H9 (cell line): ENCODE data around the gene NDE1. TPM values are rescaled to one million over a fixed set of nuclear protein-coding genes. Genes with fewer than 3 reads are reported as not detected.

ENCODE experiments used
- DNase-seq: peaks from one replicate; pipeline ENCODE4 v3.0.0-alpha.2; 2017
- H2AFZ ChIP-seq: one replicate; pipeline ENCODE4 v1.6.1; 2013; ENCODE audit warnings: mild to moderate bottlenecking, low read length, control low read depth, moderate library complexity
- H2AK5ac ChIP-seq: 2 replicates; pipeline ENCODE4 v1.6.1; 2013; ENCODE audit warnings: low read length, control low read depth, mixed read lengths; ENCODE audit not compliant: insufficient read length
- H2BK120ac ChIP-seq: one replicate; pipeline ENCODE4 v1.6.1; 2013; ENCODE audit warnings: low read depth, mild to moderate bottlenecking, low read length, control low read depth, inconsistent platforms; ENCODE audit not compliant: poor library complexity, severe bottlenecking
- H2BK12ac ChIP-seq: 2 replicates; pipeline ENCODE4 v1.6.1; 2013; ENCODE audit warnings: low read length, control low read depth, mixed read lengths, low read depth; ENCODE audit not compliant: insufficient read length
- H2BK15ac ChIP-seq: 2 replicates; pipeline ENCODE4 v1.6.1; 2013; ENCODE audit warnings: low read depth, low read length, control low read depth
- H2BK20ac ChIP-seq: one replicate; pipeline ENCODE4 v1.6.1; 2013; ENCODE audit warnings: low read depth, mild to moderate bottlenecking, low read length, control low read depth, inconsistent platforms; ENCODE audit not compliant: poor library complexity, severe bottlenecking
- H2BK5ac ChIP-seq: 2 replicates; pipeline ENCODE4 v1.6.1; 2013; ENCODE audit warnings: low read length, control low read depth, mixed read lengths; ENCODE audit not compliant: insufficient read length
- H3K14ac ChIP-seq: 2 replicates; pipeline ENCODE4 v1.6.1; 2013; ENCODE audit warnings: low read length, control low read depth; ENCODE audit not compliant: insufficient read depth
- H3K18ac ChIP-seq: 2 replicates; pipeline ENCODE4 v1.6.1; 2013; ENCODE audit warnings: low read depth, mild to moderate bottlenecking, mixed read lengths, low read length, control low read depth; ENCODE audit not compliant: insufficient read length
- H3K23ac ChIP-seq: 2 replicates; pipeline ENCODE4 v1.6.1; 2013; ENCODE audit warnings: low read length, control low read depth, mixed read lengths, low read depth; ENCODE audit not compliant: insufficient read length
- H3K23me2 ChIP-seq: 2 replicates; pipeline ENCODE4 v1.6.1; 2013; ENCODE audit warnings: low read depth, mild to moderate bottlenecking, mixed read lengths, low read length, control low read depth; ENCODE audit not compliant: insufficient read length, poor library complexity, severe bottlenecking
- H3K27ac ChIP-seq: 2 replicates; pipeline ENCODE4 v1.5.1; 2013; ENCODE audit warnings: low read length, control low read depth, mixed read lengths, low read depth; ENCODE audit not compliant: insufficient read length
- H3K27me3 ChIP-seq: 2 replicates; pipeline ENCODE4 v1.6.1; 2013; ENCODE audit warnings: low read length, control low read depth, inconsistent platforms; ENCODE audit not compliant: insufficient read depth
- H3K4ac ChIP-seq: 2 replicates; pipeline ENCODE4 v1.6.1; 2013; ENCODE audit warnings: low read depth, mild to moderate bottlenecking, control low read depth, inconsistent platforms, low read length, moderate library complexity
- H3K4me1 ChIP-seq: 2 replicates; pipeline ENCODE4 v1.6.1; 2013; ENCODE audit warnings: low read length, control low read depth, inconsistent platforms; ENCODE audit not compliant: insufficient read depth
- H3K4me2 ChIP-seq: 2 replicates; pipeline ENCODE4 v1.6.1; 2013; ENCODE audit warnings: low read length, control low read depth, mixed read lengths; ENCODE audit not compliant: insufficient read length, insufficient read depth
- H3K56ac ChIP-seq: 2 replicates; pipeline ENCODE4 v1.6.1; 2013; ENCODE audit warnings: low read depth, mild to moderate bottlenecking, mixed read lengths, low read length, control low read depth; ENCODE audit not compliant: insufficient read length
- H3K79me1 ChIP-seq: 2 replicates; pipeline ENCODE4 v1.6.1; 2013; ENCODE audit warnings: low read depth, mild to moderate bottlenecking, moderate library complexity, low read length, control low read depth, inconsistent platforms; ENCODE audit not compliant: insufficient read depth, poor library complexity, severe bottlenecking
- H3K79me2 ChIP-seq: 2 replicates; pipeline ENCODE4 v1.6.1; 2013; ENCODE audit warnings: low read length, control low read depth, inconsistent platforms; ENCODE audit not compliant: insufficient read depth
- H3K9ac ChIP-seq: 2 replicates; pipeline ENCODE4 v1.6.1; 2013; ENCODE audit warnings: low read length, control low read depth, mixed read lengths; ENCODE audit not compliant: insufficient read length; ENCODE audit errors: extremely low read depth
- H3K9me3 ChIP-seq: one replicate; pipeline ENCODE4 v1.6.1; 2013; ENCODE audit warnings: low read depth, low read length, inconsistent platforms; ENCODE audit not compliant: control insufficient read depth
- H3T11ph ChIP-seq: one replicate; pipeline ENCODE4 v1.6.1; 2013; ENCODE audit warnings: mild to moderate bottlenecking, low read length, control low read depth, inconsistent platforms
- H4K20me1 ChIP-seq: one replicate; pipeline ENCODE4 v1.6.1; 2013; ENCODE audit not compliant: control insufficient read depth, insufficient read length, insufficient read depth
- H4K5ac ChIP-seq: 2 replicates; pipeline ENCODE4 v1.6.1; 2013; ENCODE audit warnings: low read depth, mild to moderate bottlenecking, mixed read lengths, low read length, control low read depth; ENCODE audit not compliant: insufficient read length
- H4K8ac ChIP-seq: replicated peaks from 2 replicates; pipeline ENCODE4 v1.6.1; 2013; ENCODE audit warnings: low read length, control low read depth, mixed read lengths, low read depth; ENCODE audit not compliant: insufficient read length
- H4K91ac ChIP-seq: 2 replicates; pipeline ENCODE4 v1.6.1; 2013; ENCODE audit warnings: low read depth, mild to moderate bottlenecking, moderate library complexity, mixed read lengths, low read length, control low read depth; ENCODE audit not compliant: insufficient read length
- H3K27ac Mint-ChIP-seq, 3 experiments: 2 replicates in 2 of 3; 3 replicates in 1 of 3; pipeline ENCODE4 v1.8.0; 2020 to 2021; ENCODE audit warnings: mixed read lengths in 3 of 3, mild to moderate bottlenecking in 1 of 3, moderate library complexity in 1 of 3
- H3K27me3 Mint-ChIP-seq: 2 replicates; pipeline ENCODE4 v1.8.0; 2021; ENCODE audit warnings: low read depth, mild to moderate bottlenecking, moderate library complexity, mixed read lengths
- H3K36me3 Mint-ChIP-seq, 3 experiments: 2 replicates in 2 of 3; 3 replicates in 1 of 3; pipeline ENCODE4 v1.8.0; 2020 to 2021; ENCODE audit warnings: low read depth in 3 of 3, mixed read lengths in 3 of 3; ENCODE audit not compliant: insufficient read depth in 1 of 3
- H3K4me1 Mint-ChIP-seq, 2 experiments: 2 replicates each; pipeline ENCODE4 v1.8.0; 2020; ENCODE audit warnings: mixed read lengths in 2 of 2
- H3K4me3 Mint-ChIP-seq, 2 experiments: 2 replicates in 1 of 2; 3 replicates in 1 of 2; pipeline ENCODE4 v1.8.0; 2020 to 2021; ENCODE audit warnings: mild to moderate bottlenecking in 2 of 2, mixed read lengths in 2 of 2, moderate library complexity in 1 of 2
- H3K9me3 Mint-ChIP-seq, 2 experiments: 2 replicates in 1 of 2; 3 replicates in 1 of 2; pipeline ENCODE4 v1.8.0; 2020; ENCODE audit warnings: mild to moderate bottlenecking in 2 of 2, mixed read lengths in 2 of 2, moderate library complexity in 1 of 2
- CTCF ChIP-seq: fragments of 200-600 bp; sonication (generic); conservative IDR thresholded peaks from 3 replicates; pipeline ENCODE4 v1.8.0; 2021; ENCODE audit warnings: antibody characterized with exemption, mild to moderate bottlenecking
- WGBS: extraction: QIAGEN DNeasy Blood & Tissue Kit; methylation state at CpG from one replicate; pipeline ENCODE4 v1.1.7; 2013; ENCODE audit warnings: missing lambda C conversion rate, low lambda C conversion rate, mixed read lengths; ENCODE audit not compliant: insufficient read length; ENCODE audit errors: extremely low coverage; 5-methylcytosine and 5-hydroxymethylcytosine counted together
- total RNA-seq: library from RNA; stranded (reverse); gene quantifications from 2 replicates; pipeline ENCODE4 v1.2.1, GENCODE V29; 2021

NDE1 gene
- total RNA-seq, 1 experiment from 2014 or later: 49.6 TPM

DNA sequence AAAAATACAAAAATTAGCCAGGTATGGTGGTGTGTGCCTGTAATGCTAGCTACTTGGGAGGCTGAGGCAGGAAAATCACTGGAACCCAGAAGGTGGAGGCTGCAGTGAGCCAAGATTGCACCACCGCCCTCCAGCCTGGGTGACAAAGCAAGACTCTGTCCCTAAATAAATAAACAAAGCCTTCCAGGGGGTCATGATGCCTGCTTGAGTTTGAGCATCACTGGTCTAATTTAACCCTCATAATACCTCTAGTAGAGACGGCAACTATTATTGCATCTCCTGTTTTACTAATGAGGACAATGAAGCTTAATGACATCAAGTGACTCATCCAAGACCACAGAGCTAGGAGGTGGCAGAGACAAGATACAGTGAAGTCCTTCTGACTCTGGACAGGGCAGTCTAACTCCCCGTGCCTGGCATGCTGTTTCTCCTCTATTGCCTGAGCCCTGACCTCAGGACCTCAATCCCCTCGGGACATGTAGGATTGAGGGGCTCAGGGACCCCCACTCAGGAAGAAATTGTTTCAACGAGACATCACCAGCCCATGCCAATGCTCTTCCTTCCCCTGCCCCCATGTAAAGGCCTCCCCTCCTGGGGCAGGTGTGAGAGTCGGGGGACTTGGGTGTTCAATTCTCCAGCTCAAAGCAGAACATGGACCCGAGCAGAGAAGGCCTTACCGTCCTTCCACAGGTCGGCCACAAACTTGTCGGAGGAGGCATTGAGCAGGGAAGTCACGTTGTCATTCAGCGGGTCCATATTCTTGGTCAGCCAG is 102.9 kb downstream of the NDE1 start:
- H3K4ac ChIP-seq: no peak overlapping the region
- no peak overlapping the region for H4K91ac ChIP-seq
- no peak overlapping the region for H3K4me3 Mint-ChIP-seq
- H3K9ac ChIP-seq: no peak overlapping the region
- no peak overlapping the region for H4K8ac ChIP-seq
- no peaks in the 10 kb centered on the region for H3K27me3 ChIP-seq
- no peak overlapping the region for H3K56ac ChIP-seq
- H2BK5ac ChIP-seq: no peak overlapping the region
- no peaks in the 10 kb centered on the region for H3K79me1 ChIP-seq
- no peaks in the 10 kb centered on the region for H4K20me1 ChIP-seq
- no peaks in the 10 kb centered on the region for H3K79me2 ChIP-seq
- no peak overlapping the region for H3K18ac ChIP-seq
- H3K27ac ChIP-seq: no peak overlapping the region
- no peak for DNase-seq
- H2BK20ac ChIP-seq: no peak overlapping the region
- no peaks in the 10 kb centered on the region for H3K9me3 ChIP-seq
- WGBS: no CpG with 5 or more reads among the region's 12 CpGs
- H2AFZ ChIP-seq: no peak overlapping the region
- H3K27ac Mint-ChIP-seq: no peak overlapping the region; a peak in 1 of 7 replicates
- no peak overlapping the region for H3K4me2 ChIP-seq
- 0 out of 4 replicates have a peak, but pooled peaks cover 0 to 4% of the 10 kb centered on the region in 2 experiments for H3K4me1 Mint-ChIP-seq
- no peaks in the 10 kb centered on the region for H3K23me2 ChIP-seq
- H2BK120ac ChIP-seq: no peak overlapping the region
- H2BK12ac ChIP-seq: no peak overlapping the region
- no peak overlapping the region for H3K14ac ChIP-seq
- no peaks in the 10 kb centered on the region for H3K36me3 Mint-ChIP-seq
- no peak overlapping the region for H4K5ac ChIP-seq
- no peak overlapping the region for H3T11ph ChIP-seq
- H3K4me1 ChIP-seq: no peaks in the 10 kb centered on the region
- no peak overlapping the region for H2AK5ac ChIP-seq
- no peaks in the 10 kb centered on the region for H3K9me3 Mint-ChIP-seq
- no peak for TF ChIP-seq CTCF
- H2BK15ac ChIP-seq: no peak overlapping the region
- no peak overlapping the region for H3K23ac ChIP-seq
- peaks cover 7% of the 10 kb centered on the region for H3K27me3 Mint-ChIP-seq
